HepG2 (cell line): ENCODE results near the gene FBXL2. TPM values are rescaled to one million over a fixed set of nuclear protein-coding genes. Genes with fewer than 3 reads are reported as not detected.

ENCODE experiments used
- ATAC-seq: fragments of 200-7000 bp; cut with Tn5 transposase; 3 replicates; pipeline ENCODE4 v1.9.1; 2020; ENCODE audit warnings: mild to moderate bottlenecking, moderate library complexity
- BruUV-seq: library from RNA; stranded (reverse); fragments of 400-500 nt; replicated peaks from 2 replicates; lab custom pipeline; 2021; lab: Mats Ljungman, UMichigan
- CTCF ChIA-PET: fragments of 300-600 bp; formaldehyde crosslinking; extraction: SDS; loops from one replicate; lab custom pipeline; 2021; ENCODE audit warnings: low total read pairs, inconsistent platforms, low intra/inter-chr PET ratio; lab: Yijun Ruan, JAX
- POLR2A ChIA-PET: fragments of 350-600 bp; sonication (Branson Sonifier 250); formaldehyde crosslinking; loops from one replicate; lab custom pipeline; 2020; ENCODE audit warnings: antibody characterized with exemption, inconsistent platforms; lab: Yijun Ruan, JAX
- DNase-seq: peaks from one replicate; pipeline ENCODE4 v3.0.0-alpha.2; 2015; ENCODE audit warnings: low spot score
- FAIRE-seq: peaks from 3 replicates; lab custom pipeline; 2011; peaks lifted over from hg19 to GRCh38; lab: Jason Lieb, UNC
- H2AFZ ChIP-seq: one replicate; pipeline ENCODE4 v1.6.1; 2011; ENCODE audit warnings: low read length, inconsistent platforms
- H3K27ac ChIP-seq: fragments of 300-600 bp; 3 replicates; pipeline ENCODE4 v1.8.0; 2011; ENCODE audit warnings: mixed run types, mild to moderate bottlenecking, mixed read lengths, low read length, inconsistent platforms; ENCODE audit not compliant: insufficient read depth; ENCODE audit errors: extremely low read length
- H3K27me3 ChIP-seq, 2 experiments: fragments of 200-600 bp in 1 of 2; 2 replicates in 1 of 2; 3 replicates in 1 of 2; pipeline versions ENCODE4 v1.6.0 to v1.8.0; 2011; ENCODE audit warnings: low read length in 2 of 2, mild to moderate bottlenecking in 2 of 2, moderate library complexity in 2 of 2, inconsistent platforms in 1 of 2; ENCODE audit not compliant: insufficient read depth in 2 of 2, control insufficient read depth in 1 of 2
- H3K36me3 ChIP-seq, 2 experiments: fragments of 200-600 bp in 1 of 2; replicated peaks in 1 of 2; 2 replicates in 1 of 2; 3 replicates in 1 of 2; pipeline versions ENCODE4 v1.5.1 to v1.8.0; 2011; ENCODE audit warnings: low read length in 2 of 2, inconsistent platforms in 1 of 2; ENCODE audit not compliant: insufficient read depth in 2 of 2, control insufficient read depth in 1 of 2
- H3K4me1 ChIP-seq: 2 replicates; pipeline ENCODE4 v1.5.1; 2012; ENCODE audit warnings: low read length, inconsistent platforms; ENCODE audit not compliant: insufficient read depth
- H3K4me2 ChIP-seq: 2 replicates; pipeline ENCODE4 v1.6.0; 2011; ENCODE audit warnings: low read depth, low read length, inconsistent platforms
- H3K4me3 ChIP-seq, 3 experiments: fragments of 200-600 bp in 1 of 3; sonication (generic), shearing (Covaris generic) in 1 of 3; replicated peaks in 1 of 3; 2 replicates each; pipeline ENCODE4 v1.5.1; 2011 to 2016; ENCODE audit warnings: low read length in 3 of 3, inconsistent platforms in 2 of 3, low read depth in 2 of 3, mild to moderate bottlenecking in 2 of 3, control low read depth in 1 of 3, mixed read lengths in 1 of 3; ENCODE audit not compliant: insufficient read depth in 1 of 3
- H3K79me2 ChIP-seq: one replicate; pipeline ENCODE4 v1.6.1; 2011; ENCODE audit warnings: low read length, inconsistent platforms; ENCODE audit not compliant: insufficient read depth
- H3K9ac ChIP-seq: 2 replicates; pipeline ENCODE4 v1.6.0; 2011; ENCODE audit warnings: mild to moderate bottlenecking, low read depth, low read length, inconsistent platforms; ENCODE audit not compliant: insufficient read depth
- H3K9me3 ChIP-seq: 2 replicates; pipeline ENCODE4 v1.5.1; 2012; ENCODE audit warnings: mild to moderate bottlenecking, low read length
- H4K20me1 ChIP-seq: 2 replicates; pipeline ENCODE4 v1.6.0; 2011; ENCODE audit warnings: inconsistent platforms, mild to moderate bottlenecking, low read length, moderate library complexity; ENCODE audit not compliant: insufficient read depth
- KAT2B ChIP-seq: fragments of 150-350 bp; IDR thresholded peaks from 2 replicates; pipeline ENCODE4 v1.6.1; 2014; ENCODE audit warnings: low read depth, low read length, borderline replicate concordance
- LCORL ChIP-seq, 2 experiments: fragments of 450-650 bp in 1 of 2; sonication (generic) in 1 of 2; formaldehyde crosslinking in 1 of 2; IDR thresholded peaks; 2 replicates each; pipeline versions ENCODE4 v1.5.0 to v1.6.1; 2017 to 2020; ENCODE audit warnings: antibody characterized with exemption in 1 of 2, missing genetic modification reagents in 1 of 2
- RXRB ChIP-seq: IDR thresholded peaks from 2 replicates; pipeline ENCODE4 v1.6.1; 2016; ENCODE audit warnings: borderline replicate concordance, missing genetic modification reagents, missing compliant biosample characterization
- SAP130 ChIP-seq: IDR thresholded peaks from 2 replicates; pipeline ENCODE4 v1.6.1; 2016; ENCODE audit warnings: low read depth
- TBX2 ChIP-seq: sonication (generic); formaldehyde crosslinking; IDR thresholded peaks from 2 replicates; pipeline ENCODE4 v1.5.0; 2020; ENCODE audit warnings: missing genetic modification reagents, mild to moderate bottlenecking, borderline replicate concordance
- ZMAT3 ChIP-seq: sonication (generic); formaldehyde crosslinking; conservative IDR thresholded peaks from 2 replicates; pipeline ENCODE4 v1.7.0; 2021; ENCODE audit warnings: missing genetic modification reagents
- ZNF747 ChIP-seq: sonication (generic); formaldehyde crosslinking; IDR thresholded peaks from 2 replicates; pipeline ENCODE4 v1.8.1; 2023; ENCODE audit warnings: missing genetic modification reagents, mild to moderate bottlenecking, borderline replicate concordance
- WGBS: methylation state at CpG from one replicate; pipeline ENCODE4 v1.1.6; 2017; ENCODE audit warnings: low lambda C conversion rate; 5-methylcytosine and 5-hydroxymethylcytosine counted together
- in situ Hi-C: cut with HindIII; loops from 2 replicates; pipeline ENCODE4 v1.10.0; 2017; ENCODE audit warnings: low pct_unique_long_range_greater_than_20kb; ENCODE audit not compliant: extremely low pct_ligation_motif_present
- intact Hi-C: fragments of 100-400 bp; cut with micrococcal nuclease; formaldehyde crosslinking; loops from one replicate; pipeline ENCODE4 v1.10.0; 2022; ENCODE audit not compliant: unreplicated experiment
- polyA plus RNA-seq, 8 experiments: library from polyadenylated mRNA; depleted of rRNA in 3 of 8; stranded (reverse) in 7 of 8; unstranded in 1 of 8; fragments of >200 nt; fragmentation: Illumina TruSeq in 4 of 8; extraction: Trizol in 4 of 8; gene quantifications; 2 replicates each; pipeline versions ENCODE4 v1.2.1 to v1.2.3, GENCODE V29; 2011 to 2016; ENCODE audit warnings: low read depth in 4 of 8, missing spikeins in 1 of 8, mixed read lengths in 1 of 8; ENCODE audit not compliant: insufficient read depth in 1 of 8
- total RNA-seq, 5 experiments: library from RNA; depleted of rRNA; stranded (reverse); fragments of >200 nt; fragmentation: Illumina TruSeq; extraction: Trizol; gene quantifications; 2 replicates each; pipeline ENCODE4 v1.2.3, GENCODE V29; 2016; ENCODE audit warnings: low read depth in 1 of 5
- TF ChIP-seq, protein P1 (sequence below): sonication (generic); formaldehyde crosslinking; IDR thresholded peaks from 2 replicates; pipeline ENCODE4 v1.4.0; 2020; ENCODE audit warnings: missing genetic modification reagents
- TF ChIP-seq, protein P2 (sequence below): IDR thresholded peaks from 2 replicates; pipeline ENCODE4 v1.6.1; 2016
- TF ChIP-seq, protein P3 (sequence below): sonication (generic); formaldehyde crosslinking; IDR thresholded peaks from 2 replicates; pipeline ENCODE4 v1.8.0; 2022; ENCODE audit warnings: missing genetic modification reagents, mild to moderate bottlenecking, moderate library complexity, borderline replicate concordance

FBXL2 gene
- total and polyA plus RNA-seq, 2 of the 13 experiments (the other 11 are each of a cell fraction or from before 2014, with no cell fraction given): 1.8 to 5.0 TPM

DNA sequence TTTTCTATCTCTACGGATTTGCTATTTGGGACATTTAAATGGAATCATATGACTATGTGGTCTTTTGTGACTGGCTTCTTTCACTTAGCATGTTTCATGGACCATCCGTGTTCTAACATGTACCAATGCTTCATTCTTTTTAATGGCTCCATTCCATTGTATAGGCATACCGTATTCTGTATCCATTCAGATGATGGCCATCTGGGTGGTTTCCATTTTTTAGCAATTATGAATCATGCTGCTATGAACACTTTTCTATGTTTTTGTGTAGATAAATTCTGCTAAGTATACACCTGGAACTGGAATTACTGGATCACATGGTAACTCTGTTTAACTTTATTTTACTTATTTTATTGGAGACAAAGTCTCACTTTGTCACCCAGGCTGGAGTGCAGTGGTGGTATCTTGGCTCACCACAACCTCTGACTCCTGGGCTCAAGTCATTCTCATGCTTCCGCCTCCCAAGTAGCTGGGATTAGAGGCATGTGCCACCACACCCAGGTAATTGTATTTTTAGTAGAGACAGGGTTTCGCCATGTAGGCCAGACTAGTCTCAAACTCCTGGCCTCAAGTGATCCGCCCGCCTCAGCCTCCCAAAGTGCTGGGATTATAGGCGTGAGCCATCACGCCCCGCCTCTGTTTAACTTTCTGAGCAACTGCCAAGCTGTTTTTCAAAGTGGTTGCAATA lies 149.5 kb downstream of the FBXL2 start:
- in situ Hi-C loops: no loop called here
- WGBS: 98% methylated on average over 10 of the region's 10 CpGs

DNA sequence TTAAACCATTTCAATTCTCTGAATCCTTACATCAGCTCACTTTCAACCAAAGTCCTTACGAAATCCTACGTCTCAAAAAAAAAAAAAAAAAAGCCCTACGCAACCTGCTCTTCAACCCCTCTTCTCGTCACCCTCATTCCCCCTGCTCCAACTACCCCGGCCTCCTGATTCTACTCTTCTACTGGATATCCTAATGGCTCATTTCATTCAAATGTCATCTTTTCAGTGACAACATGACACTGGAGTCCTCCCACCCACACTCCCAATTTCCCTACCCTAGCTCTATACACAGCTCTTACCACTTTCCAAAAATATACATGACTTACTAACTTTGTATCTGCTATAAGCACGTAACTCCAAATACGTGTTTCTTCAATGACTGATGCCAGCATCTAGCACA lies 151.5 kb downstream of the FBXL2 start:
- WGBS: 88% methylated on average over 7 of the region's 7 CpGs
- Histone ChIP-seq H3K36me3 (peaks cover 0 to 16% of the 10 kb centered on the region in 2 experiments; a peak in 2 of 5 replicates), H3K4me3 (no peak overlapping the region), H3K27me3 (no peaks in the 10 kb centered on the region), H3K9me3 (no peaks in the 10 kb centered on the region), H4K20me1 (peaks cover 53% of the 10 kb centered on the region), H3K4me1 (peaks cover 46% of the 10 kb centered on the region), H3K4me2 (no peak overlapping the region), H3K27ac (no peak overlapping the region), H3K79me2 (peaks cover 95% of the 10 kb centered on the region), H2AFZ (no peak overlapping the region), H3K9ac (no peak overlapping the region)
- no TSS peak for BruUV-seq
- ChIA-PET CTCF (no interaction called here), POLR2A (interaction anchor here (5.5 kb wide), 1 partner anchor 11 kb away, joined by 35 read pairs; the partner anchor contains the start of gene UBP1)
- intact Hi-C loops: no loop called here
- no peak for ATAC-seq
- FAIRE-seq: no peak
- no peak for DNase-seq
- in situ Hi-C loops: no loop called here
- TF ChIP-seq LCORL (IDR thresholded peaks at IDR 0.05) (no peak), LCORL (CRISPR knock-in tag; IDR thresholded peaks at IDR 0.05) (no peak), SAP130 (CRISPR knock-in tag) (no peak), ZMAT3 (CRISPR knock-in tag) (no peak), TBX2 (CRISPR knock-in tag) (no peak), RXRB (CRISPR knock-in tag) (no peak)
- TF ChIP-seq, protein P1, sequence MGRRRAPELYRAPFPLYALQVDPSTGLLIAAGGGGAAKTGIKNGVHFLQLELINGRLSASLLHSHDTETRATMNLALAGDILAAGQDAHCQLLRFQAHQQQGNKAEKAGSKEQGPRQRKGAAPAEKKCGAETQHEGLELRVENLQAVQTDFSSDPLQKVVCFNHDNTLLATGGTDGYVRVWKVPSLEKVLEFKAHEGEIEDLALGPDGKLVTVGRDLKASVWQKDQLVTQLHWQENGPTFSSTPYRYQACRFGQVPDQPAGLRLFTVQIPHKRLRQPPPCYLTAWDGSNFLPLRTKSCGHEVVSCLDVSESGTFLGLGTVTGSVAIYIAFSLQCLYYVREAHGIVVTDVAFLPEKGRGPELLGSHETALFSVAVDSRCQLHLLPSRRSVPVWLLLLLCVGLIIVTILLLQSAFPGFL (CRISPR knock-in tag): no peak
- TF ChIP-seq, protein P2, sequence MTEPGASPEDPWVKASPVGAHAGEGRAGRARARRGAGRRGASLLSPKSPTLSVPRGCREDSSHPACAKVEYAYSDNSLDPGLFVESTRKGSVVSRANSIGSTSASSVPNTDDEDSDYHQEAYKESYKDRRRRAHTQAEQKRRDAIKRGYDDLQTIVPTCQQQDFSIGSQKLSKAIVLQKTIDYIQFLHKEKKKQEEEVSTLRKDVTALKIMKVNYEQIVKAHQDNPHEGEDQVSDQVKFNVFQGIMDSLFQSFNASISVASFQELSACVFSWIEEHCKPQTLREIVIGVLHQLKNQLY (CRISPR knock-in tag): no peak

More for the DNA sequence above, 149.5 kb downstream of the FBXL2 start:
- Histone ChIP-seq H3K9ac (no peak overlapping the region), H3K36me3 (peaks cover 3 to 29% of the 10 kb centered on the region in 2 experiments; a peak in 3 of 5 replicates), H3K79me2 (peaks cover 89% of the 10 kb centered on the region), H3K4me1 (peaks cover 37% of the 10 kb centered on the region), H3K4me2 (no peak overlapping the region), H4K20me1 (peaks cover 47% of the 10 kb centered on the region), H3K9me3 (no peaks in the 10 kb centered on the region), H3K4me3 (no peak overlapping the region)
- POLR2A ChIA-PET: interaction anchor here (5.5 kb wide), 1 partner anchor 13 kb away, joined by 35 read pairs; the partner anchor contains the start of gene UBP1
- ATAC-seq (no peak), DNase-seq (no peak)
- CTCF ChIA-PET: no interaction called here
- TF ChIP-seq ZNF747 (CRISPR knock-in tag) (no peak), KAT2B (no peak)
- TF ChIP-seq, protein P3, sequence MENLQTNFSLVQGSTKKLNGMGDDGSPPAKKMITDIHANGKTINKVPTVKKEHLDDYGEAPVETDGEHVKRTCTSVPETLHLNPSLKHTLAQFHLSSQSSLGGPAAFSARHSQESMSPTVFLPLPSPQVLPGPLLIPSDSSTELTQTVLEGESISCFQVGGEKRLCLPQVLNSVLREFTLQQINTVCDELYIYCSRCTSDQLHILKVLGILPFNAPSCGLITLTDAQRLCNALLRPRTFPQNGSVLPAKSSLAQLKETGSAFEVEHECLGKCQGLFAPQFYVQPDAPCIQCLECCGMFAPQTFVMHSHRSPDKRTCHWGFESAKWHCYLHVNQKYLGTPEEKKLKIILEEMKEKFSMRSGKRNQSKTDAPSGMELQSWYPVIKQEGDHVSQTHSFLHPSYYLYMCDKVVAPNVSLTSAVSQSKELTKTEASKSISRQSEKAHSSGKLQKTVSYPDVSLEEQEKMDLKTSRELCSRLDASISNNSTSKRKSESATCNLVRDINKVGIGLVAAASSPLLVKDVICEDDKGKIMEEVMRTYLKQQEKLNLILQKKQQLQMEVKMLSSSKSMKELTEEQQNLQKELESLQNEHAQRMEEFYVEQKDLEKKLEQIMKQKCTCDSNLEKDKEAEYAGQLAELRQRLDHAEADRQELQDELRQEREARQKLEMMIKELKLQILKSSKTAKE (CRISPR knock-in tag): no peak
- TF ChIP-seq, all 625 proteins: peak for 0
- Histone ChIP-seq H3K27me3 (no peaks in the 10 kb centered on the region), H3K27ac (no peak overlapping the region), H2AFZ (no peak overlapping the region)
- BruUV-seq: no TSS peak
- intact Hi-C loops: no loop called here
- FAIRE-seq: no peak
